ENCODE measurements around the gene PCNX2.

GRCh38 chr1:233261206-233261605 lies 34.3 kb downstream of the PCNX2 start:
- TF ChIP-seq CTCF (IDR thresholded peaks at IDR 0.05; ENCODE audit: insufficient read depth, low read length, poor library complexity, severe bottlenecking): no peak
- no peak for TF ChIP-seq EZH2phosphoT487 (conservative IDR thresholded peaks at IDR 0.05; ENCODE audit: low read length)
